LNCAP (cell line): Measurements from ENCODE around the gene MYL6B.

Experiments used
- CTCF ChIP-seq: fragments of 450-650 bp; IDR thresholded peaks from 2 replicates; pipeline ENCODE4 v1.5.1; 2017; ENCODE audit warnings: mild to moderate bottlenecking

Gene MYL6B

GRCh38 chr12:56152756-56153677, 630 bp downstream of the MYL6B start:
- TF ChIP-seq CTCF: no peak

- no peak for TF ChIP-seq CTCF
Measured at GRCh38 chr12:56153678-56154065, 1.3 kb downstream of the MYL6B start.

GRCh38 chr12:56154246-56154771, 1.9 kb downstream of the MYL6B start:
- TF ChIP-seq CTCF: no peak

GRCh38 chr12:56154818-56155217, 2.4 kb downstream of the MYL6B start:
- no peak for TF ChIP-seq CTCF

GRCh38 chr12:56155256-56155845, 3.0 kb downstream of the MYL6B start:
- TF ChIP-seq CTCF: no peak

- TF ChIP-seq CTCF: peak; percentile 48; the same call in 1 of the 2 replicates
Measured at GRCh38 chr12:56157201-56158028, 5.0 kb downstream of the MYL6B start.
